K562 (cell line): ENCODE data around the gene USP11. TPM values are rescaled to one million over a fixed set of nuclear protein-coding genes. Genes with fewer than 3 reads are reported as not detected.

ENCODE experiments used
- ATAC-seq: fragments of 200-7000 bp; cut with Tn5 transposase; 3 replicates; pipeline ENCODE4 v1.9.1; 2020; ENCODE audit warnings: moderate library complexity
- BruUV-seq: library from RNA; stranded (reverse); fragments of 400-500 nt; replicated peaks from 2 replicates; lab custom pipeline; 2021; lab: Mats Ljungman, UMichigan
- CTCF ChIA-PET: fragments of 300-600 bp; formaldehyde crosslinking; extraction: SDS; loops from one replicate; lab custom pipeline; 2021; ENCODE audit warnings: low intra/inter-chr PET ratio; lab: Yijun Ruan, JAX
- POLR2A ChIA-PET: fragments of 300-600, 350-650 bp; sonication (Branson Sonifier 250); formaldehyde crosslinking; extraction: SDS; loops from one replicate; lab custom pipeline; 2021; ENCODE audit warnings: antibody characterized with exemption, inconsistent platforms; lab: Yijun Ruan, JAX
- DNase-seq, 4 experiments: peaks; one replicate each; pipeline versions ENCODE4 v3.0.0 to v3.0.0-alpha.2; 2011 to 2018; ENCODE audit warnings: low spot score in 3 of 4, mixed read lengths in 3 of 4; ENCODE audit errors: extremely low read depth in 1 of 4
- FAIRE-seq: peaks from 2 replicates; lab custom pipeline; 2011; peaks lifted over from hg19 to GRCh38; lab: Jason Lieb, UNC
- H2AFZ ChIP-seq: 2 replicates; pipeline ENCODE4 v1.6.0; 2011; ENCODE audit warnings: low read depth, low read length, control low read depth, inconsistent platforms
- H3K27ac ChIP-seq: fragments of 200-600 bp; 3 replicates; pipeline ENCODE4 v1.8.0; 2011; ENCODE audit warnings: low read depth, mild to moderate bottlenecking, control low read depth, inconsistent platforms, low read length, moderate library complexity, mixed read lengths; ENCODE audit errors: extremely low read depth
- H3K27me3 ChIP-seq, 2 experiments: fragments of 300-600 bp in 1 of 2; 2 replicates in 1 of 2; 3 replicates in 1 of 2; pipeline versions ENCODE4 v1.6.0 to v1.8.0; 2011; ENCODE audit warnings: inconsistent platforms in 2 of 2, low read length in 2 of 2, mild to moderate bottlenecking in 1 of 2, mixed read lengths in 1 of 2, moderate library complexity in 1 of 2; ENCODE audit not compliant: control insufficient read depth in 2 of 2, insufficient read depth in 2 of 2
- H3K36me3 ChIP-seq: fragments of 300-600 bp; 3 replicates; pipeline ENCODE4 v1.8.0; 2011; ENCODE audit warnings: mild to moderate bottlenecking, low read length, inconsistent platforms; ENCODE audit not compliant: control insufficient read depth, insufficient read depth
- H3K4me1 ChIP-seq, 2 experiments: fragments of 200-600 bp in 1 of 2; replicated peaks in 1 of 2; 2 replicates in 1 of 2; 3 replicates in 1 of 2; pipeline versions ENCODE4 v1.5.1 to v1.8.0; 2011; ENCODE audit warnings: inconsistent platforms in 2 of 2, low read length in 2 of 2, mild to moderate bottlenecking in 1 of 2, mixed read lengths in 1 of 2, moderate library complexity in 1 of 2; ENCODE audit not compliant: control insufficient read depth in 2 of 2, insufficient read depth in 2 of 2
- H3K4me2 ChIP-seq: 2 replicates; pipeline ENCODE4 v1.6.1; 2011; ENCODE audit warnings: low read length, control low read depth, inconsistent platforms, mixed read lengths; ENCODE audit not compliant: insufficient read depth
- H3K4me3 ChIP-seq: fragments of 200-600 bp; sonication (generic), shearing (Covaris generic); 2 replicates; pipeline ENCODE4 v1.5.1; 2016; ENCODE audit warnings: control low read depth, inconsistent platforms
- H3K79me2 ChIP-seq: fragments of 200-600 bp; 3 replicates; pipeline ENCODE4 v1.8.0; 2011; ENCODE audit warnings: low read length, inconsistent platforms; ENCODE audit not compliant: control insufficient read depth, insufficient read depth
- H3K9ac ChIP-seq, 2 experiments: 2 replicates each; pipeline versions ENCODE4 v1.6.0 to v1.6.1; 2011; ENCODE audit warnings: low read depth in 2 of 2, low read length in 2 of 2, control low read depth in 1 of 2, inconsistent platforms in 1 of 2, mild to moderate bottlenecking in 1 of 2, mixed read lengths in 1 of 2; ENCODE audit not compliant: insufficient read depth in 1 of 2
- H3K9me1 ChIP-seq: one replicate; pipeline ENCODE4 v1.6.0; 2011; ENCODE audit warnings: inconsistent platforms, mild to moderate bottlenecking, low read length, moderate library complexity; ENCODE audit not compliant: control insufficient read depth, insufficient read depth
- H3K9me3 ChIP-seq: replicated peaks from 2 replicates; pipeline ENCODE4 v1.5.1; 2011; ENCODE audit warnings: low read depth, low read length, inconsistent platforms; ENCODE audit not compliant: control insufficient read depth, insufficient read depth
- H4K20me1 ChIP-seq: replicated peaks from 2 replicates; pipeline ENCODE4 v1.6.1; 2011; ENCODE audit warnings: low read length, inconsistent platforms, mixed read lengths; ENCODE audit not compliant: control insufficient read depth, insufficient read depth
- ARID4B ChIP-seq: sonication (generic); formaldehyde crosslinking; IDR thresholded peaks from 2 replicates; pipeline ENCODE4 v1.8.0; 2022; ENCODE audit warnings: mild to moderate bottlenecking, missing genetic modification reagents
- CHD1 ChIP-seq: fragments of 200-600 bp; sonication (generic); IDR thresholded peaks from one replicate; pipeline ENCODE4 v1.6.1; 2012; ENCODE audit warnings: mild to moderate bottlenecking, moderate library complexity, low read length, inconsistent platforms
- CSDE1 ChIP-seq, 2 experiments: fragments of 450-650 bp; IDR thresholded peaks; 2 replicates each; pipeline ENCODE4 v1.6.1; 2016; ENCODE audit warnings: mild to moderate bottlenecking in 1 of 2
- FOXK1 ChIP-seq: sonication (generic); formaldehyde crosslinking; IDR thresholded peaks from 2 replicates; pipeline ENCODE4 v1.8.0; 2022; ENCODE audit warnings: missing genetic modification reagents, mild to moderate bottlenecking, borderline replicate concordance
- HMBOX1 ChIP-seq: sonication (generic); IDR thresholded peaks from 2 replicates; pipeline ENCODE4 v1.6.1; 2016
- LARP7 ChIP-seq: fragments of 450-650 bp; IDR thresholded peaks from 2 replicates; pipeline ENCODE4 v1.6.1; 2016
- MAFK ChIP-seq: IDR thresholded peaks from 2 replicates; pipeline ENCODE4 v1.6.1; 2011; ENCODE audit warnings: low read length, improper control_type of control experiment
- MTA3 ChIP-seq: fragments of 450-650 bp; formaldehyde crosslinking; IDR thresholded peaks from 2 replicates; pipeline ENCODE4 v1.6.1; 2017; ENCODE audit warnings: mild to moderate bottlenecking, borderline replicate concordance
- NCOR1 ChIP-seq: fragments of 450-650 bp; IDR thresholded peaks from 2 replicates; pipeline ENCODE4 v1.6.1; 2016; ENCODE audit warnings: mild to moderate bottlenecking, moderate library complexity
- RB1 ChIP-seq: fragments of 450-650 bp; IDR thresholded peaks from 2 replicates; pipeline ENCODE4 v1.6.1; 2017; ENCODE audit warnings: low read depth, mild to moderate bottlenecking
- RBM22 ChIP-seq: fragments of 200-400 bp; formaldehyde crosslinking; IDR thresholded peaks from 2 replicates; pipeline ENCODE4 v1.6.1; 2018; ENCODE audit warnings: low read length, low read depth; ENCODE audit not compliant: poor library complexity, severe bottlenecking
- SP1 ChIP-seq: sonication (generic); formaldehyde crosslinking; IDR thresholded peaks from 2 replicates; pipeline ENCODE4 v1.8.1; 2022; ENCODE audit warnings: mild to moderate bottlenecking, missing genetic modification reagents
- SRSF3 ChIP-seq: fragments of 200-400 bp; formaldehyde crosslinking; IDR thresholded peaks from 2 replicates; pipeline ENCODE4 v1.6.1; 2016; ENCODE audit warnings: mild to moderate bottlenecking, low read length, moderate library complexity; ENCODE audit not compliant: insufficient read depth
- ZFX ChIP-seq: sonication (generic); formaldehyde crosslinking; IDR thresholded peaks from 2 replicates; pipeline ENCODE4 v1.8.0; 2022; ENCODE audit warnings: mild to moderate bottlenecking, missing genetic modification reagents, moderate library complexity
- ZNF212 ChIP-seq: fragments of 450-650 bp; formaldehyde crosslinking; IDR thresholded peaks from 2 replicates; pipeline ENCODE4 v1.4.0; 2020; ENCODE audit warnings: mild to moderate bottlenecking
- WGBS: fragments of 100-300 bp; shearing (Covaris generic); methylation state at CpG from one replicate; pipeline ENCODE4 v1.1.6; 2016; ENCODE audit warnings: low coverage, mixed read lengths; ENCODE audit not compliant: insufficient coverage; ENCODE audit errors: missing lambda C conversion rate; 5-methylcytosine and 5-hydroxymethylcytosine counted together
- in situ Hi-C: fragments of 300-500 bp; cut with MboI; formaldehyde crosslinking; loops from 4 replicates; pipeline ENCODE4 v1.15.0; 2018; ENCODE audit warnings: inconsistent platforms, mixed read lengths
- intact Hi-C: fragments of 100-400 bp; cut with micrococcal nuclease; formaldehyde crosslinking; loops from 2 replicates; pipeline ENCODE4 v1.14.2; 2022
- polyA plus RNA-seq, 8 experiments: library from polyadenylated mRNA; depleted of rRNA in 4 of 8; stranded (reverse) in 5 of 8; unstranded in 3 of 8; fragments of >200 nt; fragmentation: Nextera tagmentation in 2 of 8; fragmentation: Illumina TruSeq in 1 of 8; extraction: Ambion mirVana in 2 of 8; extraction: Trizol in 1 of 8; gene quantifications; 2 replicates each; pipeline versions ENCODE4 v1.2.1 to v1.2.3, GENCODE V29; 2011 to 2014; ENCODE audit warnings: inconsistent platforms in 1 of 8, missing spikeins in 1 of 8
- total RNA-seq, 7 experiments: library from RNA; depleted of rRNA in 6 of 7; stranded (reverse); fragments of >200 nt in 6 of 7; fragmentation: Illumina TruSeq in 2 of 7; extraction: Trizol in 2 of 7; gene quantifications; 2 replicates each; pipeline versions ENCODE4 v1.2.1 to v1.2.3, GENCODE V29; 2011 to 2021; ENCODE audit warnings: low replicate concordance in 1 of 7

USP11 gene
- total and polyA plus RNA-seq, 9 of the 15 experiments (the other 6 are each of a cell fraction or from before 2014, with no cell fraction given), result 2.5 to 29.0 (median 11.7) TPM

GRCh38 chrX:47232197-47232802, 509 bp upstream of the USP11 start:
- peak overlapping the region; percentile 90 for H2AFZ ChIP-seq
- peak; percentile 18 for TF ChIP-seq CHD1
- no peak for TF ChIP-seq SP1 (CRISPR knock-in tag)
- 0 out of 2 replicates have a peak, but pooled peaks have one; percentile 9 for TF ChIP-seq ZFX
- no peak for TF ChIP-seq ZNF212
- 0 out of 2 replicates have a peak, but pooled peaks have one; percentile 1 for TF ChIP-seq MTA3
- no peak for TF ChIP-seq CSDE1 (IDR thresholded peaks at IDR 0.05)
- no peak for TF ChIP-seq RBM22
- 0 out of 2 replicates have a peak, but pooled peaks have one; percentile 8 for TF ChIP-seq ARID4B (CRISPR knock-in tag)
- TF ChIP-seq FOXK1 (CRISPR knock-in tag), result no peak
- TF ChIP-seq LARP7, result no peak
- TF ChIP-seq MAFK, result no peak
- TF ChIP-seq RB1, result no peak
- no peak for TF ChIP-seq NCOR1
- TF ChIP-seq SRSF3, result no peak
- TF ChIP-seq HMBOX1, result 0 out of 2 replicates have a peak, but pooled peaks have one; percentile 33
- peak overlapping the region; percentile 93 for H3K27ac ChIP-seq
- intact Hi-C loops (no loop called here), in situ Hi-C loops (no loop called here)
- peaks cover 14% of the 10 kb centered on the region; the same call in 2 of the 3 replicates for H3K36me3 ChIP-seq
- ATAC-seq (no peak), DNase-seq (no peak), FAIRE-seq (no peak)
- 34% methylated on average over 8 of the region's 8 CpGs for WGBS
- POLR2A ChIA-PET, result interaction anchor here (1.9 to 5.1 kb wide), 2 partner anchors 8 to 15 kb away, joined by 10 to 21 read pairs; partner anchors contain the start of gene CDK16
- H3K4me2 ChIP-seq, result peak overlapping the region; percentile 92
- CTCF ChIA-PET, result no interaction called here
- H3K27me3 ChIP-seq, result no peaks in the 10 kb centered on the region; a peak in 1 of 5 replicates
- H3K9ac ChIP-seq, result peak overlapping the region; percentile 81 to 96
- H3K79me2 ChIP-seq, result peaks cover 30% of the 10 kb centered on the region
- no peaks in the 10 kb centered on the region for H3K9me3 ChIP-seq
- H3K9me1 ChIP-seq, result no peaks in the 10 kb centered on the region
- H4K20me1 ChIP-seq, result no peaks in the 10 kb centered on the region
- H3K4me3 ChIP-seq, result peak overlapping the region; percentile 65
- H3K4me1 ChIP-seq, result peaks cover 6 to 12% of the 10 kb centered on the region in 2 experiments; a peak in 4 of 5 replicates
- BruUV-seq, result TSS peak; percentile 90
